ENCODE results near the gene CORO2B. TPM values are rescaled to one million over a fixed set of nuclear protein-coding genes. Genes with fewer than 3 reads are reported as not detected.
A peak's percentile ranks its signal among the peaks of the same experiment; 100 is the strongest.
"Not testable (repeated sequence)": the region's sequence is repeated elsewhere in the genome, so short reads cannot be mapped to it uniquely, and the experiment has no call there.

The CORO2B gene
- total RNA-seq, 2 donors from 2014 or later = 1.0 to 4.0 TPM

- ATAC-seq (no peak), DNase-seq (no peak)
- H3K4me3 ChIP-seq = no peak overlapping the region
- TF ChIP-seq POLR2A (IDR thresholded peaks at IDR 0.05) = no peak
- TF ChIP-seq, protein P1, sequence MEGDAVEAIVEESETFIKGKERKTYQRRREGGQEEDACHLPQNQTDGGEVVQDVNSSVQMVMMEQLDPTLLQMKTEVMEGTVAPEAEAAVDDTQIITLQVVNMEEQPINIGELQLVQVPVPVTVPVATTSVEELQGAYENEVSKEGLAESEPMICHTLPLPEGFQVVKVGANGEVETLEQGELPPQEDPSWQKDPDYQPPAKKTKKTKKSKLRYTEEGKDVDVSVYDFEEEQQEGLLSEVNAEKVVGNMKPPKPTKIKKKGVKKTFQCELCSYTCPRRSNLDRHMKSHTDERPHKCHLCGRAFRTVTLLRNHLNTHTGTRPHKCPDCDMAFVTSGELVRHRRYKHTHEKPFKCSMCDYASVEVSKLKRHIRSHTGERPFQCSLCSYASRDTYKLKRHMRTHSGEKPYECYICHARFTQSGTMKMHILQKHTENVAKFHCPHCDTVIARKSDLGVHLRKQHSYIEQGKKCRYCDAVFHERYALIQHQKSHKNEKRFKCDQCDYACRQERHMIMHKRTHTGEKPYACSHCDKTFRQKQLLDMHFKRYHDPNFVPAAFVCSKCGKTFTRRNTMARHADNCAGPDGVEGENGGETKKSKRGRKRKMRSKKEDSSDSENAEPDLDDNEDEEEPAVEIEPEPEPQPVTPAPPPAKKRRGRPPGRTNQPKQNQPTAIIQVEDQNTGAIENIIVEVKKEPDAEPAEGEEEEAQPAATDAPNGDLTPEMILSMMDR (IDR thresholded peaks at IDR 0.05) = no peak
- 78% methylated on average over 5 of the region's 5 CpGs for WGBS, 2 donors
- intact Hi-C loops (cut with DNase I) = no loop called here
- no peaks in the 10 kb centered on the region for H3K27me3 ChIP-seq
- no peaks in the 10 kb centered on the region for H3K9me3 ChIP-seq
- H3K27ac ChIP-seq = no peak overlapping the region
- no peaks in the 10 kb centered on the region for H3K36me3 ChIP-seq (replicated peaks in 1 of 2; ENCODE audit: insufficient read depth in 1 of 2, low read depth in 2 of 2)
- H3K4me1 ChIP-seq = peaks cover 8% of the 10 kb centered on the region
These were observed 24.4 kb downstream of the CORO2B start for GRCh38 chr15:68603216-68603595.

DNA sequence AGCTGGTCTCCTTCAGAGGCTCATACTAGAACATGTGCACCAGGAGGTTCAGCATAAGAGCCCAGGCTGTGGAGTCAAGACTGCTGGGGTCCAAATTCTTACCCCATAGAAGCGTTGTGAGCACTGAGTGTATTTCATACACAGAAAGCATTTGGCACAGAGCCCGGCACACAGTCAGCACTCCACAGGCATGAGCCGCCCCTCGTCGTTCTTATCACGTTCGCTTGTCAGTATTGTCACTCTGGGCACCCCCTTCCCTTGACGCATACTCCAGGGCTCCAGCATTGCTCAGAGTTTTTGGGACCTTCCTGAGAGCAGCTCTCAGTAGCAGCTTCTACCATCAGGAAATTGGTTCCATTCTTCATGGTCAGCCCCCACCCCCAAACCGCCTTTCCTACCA is 25.2 kb downstream of the CORO2B start:
- intact Hi-C loops (cut with DNase I) = no loop called here
- H3K4me3 ChIP-seq = no peak overlapping the region
- TF ChIP-seq, protein P1 (IDR thresholded peaks at IDR 0.05) = no peak
- TF ChIP-seq POLR2A (IDR thresholded peaks at IDR 0.05) = no peak
- no peaks in the 10 kb centered on the region for H3K27me3 ChIP-seq
- no peak for DNase-seq
- WGBS, 2 donors = 79% methylated on average over 9 of the region's 9 CpGs
- peaks cover 8% of the 10 kb centered on the region for H3K4me1 ChIP-seq
- H3K9me3 ChIP-seq = no peaks in the 10 kb centered on the region
- no peaks in the 10 kb centered on the region for H3K36me3 ChIP-seq (replicated peaks in 1 of 2; ENCODE audit: insufficient read depth in 1 of 2, low read depth in 2 of 2)
- H3K27ac ChIP-seq = no peak overlapping the region
- no peak for ATAC-seq

GRCh38 chr15:68604840-68605478 is 26.2 kb downstream of the CORO2B start:
- ATAC-seq; H3K36me3 ChIP-seq (replicated peaks in 1 of 2; ENCODE audit: insufficient read depth in 1 of 2, low read depth in 2 of 2); H3K27me3 ChIP-seq; H3K4me3 ChIP-seq; H3K4me1 ChIP-seq; intact Hi-C loops (cut with DNase I); H3K9me3 ChIP-seq; DNase-seq; H3K27ac ChIP-seq: not testable (repeated sequence)
- WGBS, 2 donors = 70 to 87% methylated on average over 10 of the region's 10 CpGs

DNA sequence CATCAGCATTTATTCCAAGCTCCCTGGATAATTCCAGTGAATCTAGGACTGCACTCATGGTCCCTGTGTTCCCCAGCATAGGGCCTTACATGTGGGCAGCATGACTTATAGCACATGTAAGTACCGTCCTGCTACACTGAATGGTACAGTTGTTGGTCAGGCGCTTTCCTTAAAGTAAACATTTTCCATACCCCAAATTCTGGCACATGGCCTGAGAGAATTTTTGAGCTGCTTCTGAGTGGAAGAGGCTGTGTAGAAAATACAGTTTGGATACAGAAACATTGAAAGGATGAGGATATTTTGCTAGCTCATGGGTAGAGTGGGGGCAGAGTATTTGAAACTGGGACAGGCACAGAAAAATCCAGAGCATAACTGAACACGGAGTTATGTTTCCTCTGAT is 27.6 kb downstream of the CORO2B start:
- DNase-seq (no peak), ATAC-seq (no peak)
- no peak for TF ChIP-seq POLR2A (IDR thresholded peaks at IDR 0.05)
- H3K36me3 ChIP-seq (replicated peaks in 1 of 2; ENCODE audit: insufficient read depth in 1 of 2, low read depth in 2 of 2) = no peaks in the 10 kb centered on the region
- no peaks in the 10 kb centered on the region for H3K9me3 ChIP-seq
- H3K4me3 ChIP-seq = no peak overlapping the region
- H3K27ac ChIP-seq = no peak overlapping the region
- peaks cover 8% of the 10 kb centered on the region for H3K4me1 ChIP-seq
- intact Hi-C loops (cut with DNase I) = no loop called here
- no peaks in the 10 kb centered on the region for H3K27me3 ChIP-seq
- WGBS, 2 donors = 92 to 97% methylated on average over 3 of the region's 3 CpGs

DNA sequence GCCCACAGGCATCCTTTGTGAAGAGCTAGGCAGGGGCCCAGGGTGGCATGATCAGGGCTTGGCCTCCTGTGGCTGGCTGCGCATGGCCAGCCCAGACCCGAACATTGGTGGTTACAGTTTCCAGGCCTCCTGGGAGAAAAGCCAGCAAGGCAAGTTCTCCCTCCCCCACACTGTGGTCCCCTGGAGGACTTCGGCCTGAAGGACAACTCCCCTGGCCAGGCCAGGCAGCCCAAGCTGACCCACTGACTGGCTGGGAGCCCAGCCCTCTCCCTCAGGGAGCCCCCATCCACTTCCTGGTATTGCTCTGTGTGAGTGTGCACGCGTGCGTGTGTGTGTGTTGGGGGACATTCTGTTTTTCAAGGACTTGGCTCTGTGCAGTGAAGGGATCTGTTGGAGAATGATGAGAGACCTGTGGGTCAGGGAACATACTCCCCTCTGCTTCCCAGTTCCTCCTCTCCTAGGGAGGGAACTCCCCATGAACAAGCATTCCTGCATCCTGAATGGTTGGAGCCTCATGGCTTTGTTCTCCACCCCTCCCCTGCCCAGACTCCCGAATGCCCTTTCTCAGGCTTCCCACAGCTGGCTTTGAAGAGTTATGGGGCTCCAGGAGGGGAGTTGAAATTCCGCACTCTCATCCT is 29.5 kb downstream of the CORO2B start:
- no peaks in the 10 kb centered on the region for H3K9me3 ChIP-seq
- intact Hi-C loops (cut with DNase I) = no loop called here
- TF ChIP-seq, protein P1 (IDR thresholded peaks at IDR 0.05) = no peak
- TF ChIP-seq POLR2A (IDR thresholded peaks at IDR 0.05) = no peak
- H3K36me3 ChIP-seq (replicated peaks in 1 of 2; ENCODE audit: insufficient read depth in 1 of 2, low read depth in 2 of 2) = no peaks in the 10 kb centered on the region
- ATAC-seq (peak; percentile 82), DNase-seq (peak; percentile 52 to 74 (median 64))
- H3K27ac ChIP-seq = peak overlapping the region in 2 of 4 donors; percentile 43 to 63
- 47 to 51% methylated on average over 3 to 8 of the region's 8 CpGs for WGBS, 2 donors
- H3K4me1 ChIP-seq = peaks cover 8% of the 10 kb centered on the region
- H3K4me3 ChIP-seq = no peak overlapping the region
- H3K27me3 ChIP-seq = no peaks in the 10 kb centered on the region

DNA sequence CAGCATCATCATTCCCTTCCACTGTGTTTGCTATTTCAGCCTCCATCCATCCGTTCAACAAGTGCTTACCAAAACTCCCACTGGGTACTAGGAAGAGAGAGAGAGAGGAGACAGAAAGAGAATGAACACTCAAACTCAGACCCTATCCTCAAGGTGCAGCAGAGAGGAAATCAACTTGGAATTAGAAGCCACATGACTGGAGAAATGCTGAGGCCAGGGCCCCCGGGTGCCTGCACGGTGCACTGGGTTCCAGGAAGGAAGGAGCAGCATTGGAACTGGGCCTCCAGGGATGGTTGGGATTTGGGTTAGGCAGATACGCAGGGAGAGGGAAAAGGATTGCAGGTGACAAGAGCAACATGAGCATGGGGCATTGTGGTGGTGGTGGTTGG is 30.0 kb downstream of the CORO2B start:
- Histone ChIP-seq H3K27ac (peak overlapping the region in 2 of 4 donors; percentile 43 to 63), H3K27me3 (no peaks in the 10 kb centered on the region), H3K36me3 (replicated peaks in 1 of 2; ENCODE audit: insufficient read depth in 1 of 2, low read depth in 2 of 2) (no peaks in the 10 kb centered on the region), H3K9me3 (no peaks in the 10 kb centered on the region), H3K4me3 (no peak overlapping the region), H3K4me1 (peaks cover 8% of the 10 kb centered on the region)
- ATAC-seq = no peak
- intact Hi-C loops (cut with DNase I) = no loop called here
- WGBS, 2 donors = 74 to 85% methylated on average over 4 of the region's 4 CpGs
- TF ChIP-seq, protein P1 (IDR thresholded peaks at IDR 0.05) = no peak
- no peak for TF ChIP-seq POLR2A (IDR thresholded peaks at IDR 0.05)
- no peak for DNase-seq
